HCT116 (cell line): ENCODE results near the gene RBM20. TPM values are rescaled to one million over a fixed set of nuclear protein-coding genes. Genes with fewer than 3 reads are reported as not detected.

Experiments used
- ATAC-seq: fragments of 200-7000 bp; cut with Tn5 transposase; 2 replicates; pipeline ENCODE4 v1.9.1; 2020; ENCODE audit warnings: mild to moderate bottlenecking, moderate library complexity
- BruUV-seq: library from RNA; stranded (reverse); fragments of 400-500 nt; replicated peaks from 2 replicates; lab custom pipeline; 2021; lab: Mats Ljungman, UMichigan
- CTCF ChIA-PET: fragments of 300-600 bp; sonication (Branson Sonifier 250); formaldehyde crosslinking; loops from one replicate; lab custom pipeline; 2021; ENCODE audit warnings: antibody characterized with exemption; lab: Charles Lee
- POLR2A ChIA-PET: fragments of 300-600, 350-600 bp; sonication (Branson Sonifier 250); formaldehyde crosslinking; loops from one replicate; lab custom pipeline; 2021; ENCODE audit warnings: antibody characterized with exemption; lab: Charles Lee
- RAD21 ChIA-PET, 2 experiments: fragments of 300-600 bp; sonication (Branson Sonifier 250); formaldehyde crosslinking; loops; one replicate each; lab custom pipeline; 2023; ENCODE audit warnings: low total read pairs in 2 of 2; ENCODE audit not compliant: uncharacterized antibody in 2 of 2, unreplicated experiment in 2 of 2, low non-redundant PET in 1 of 2; lab: Charles Lee
- DNase-seq: peaks from one replicate; pipeline ENCODE4 v3.0.0-alpha.2; 2010; ENCODE audit warnings: low read depth, low spot score
- H2AFZ ChIP-seq: fragments of 200-600 bp; shearing (Covaris generic), sonication (generic); 2 replicates; pipeline ENCODE4 v1.6.1; 2017; ENCODE audit warnings: low read depth, mixed run types, mixed read lengths, antibody characterized with exemption, low read length; ENCODE audit not compliant: poor library complexity, severe bottlenecking
- H3K27ac ChIP-seq: 2 replicates; pipeline ENCODE4 v1.5.1; 2012; ENCODE audit warnings: low read depth, low read length
- H3K27me3 ChIP-seq: fragments of 200-600 bp; sonication (generic); 2 replicates; pipeline ENCODE4 v1.6.1; 2016; ENCODE audit warnings: mixed run types, low read length, mixed read lengths; ENCODE audit not compliant: insufficient read depth
- H3K36me3 ChIP-seq, 2 experiments: fragments of 200-500 bp in 1 of 2; fragments of 200-600 bp in 1 of 2; sonication (Bioruptor generic) in 1 of 2; sonication (generic) in 1 of 2; 2 replicates each; pipeline versions ENCODE4 v1.5.1 to v1.6.1; 2014 to 2016; ENCODE audit warnings: low read length in 2 of 2, inconsistent platforms in 1 of 2, mixed read lengths in 1 of 2, mixed run types in 1 of 2; ENCODE audit not compliant: insufficient read depth in 2 of 2, control insufficient read depth in 1 of 2
- H3K4me1 ChIP-seq, 2 experiments: fragments of 200-600 bp in 1 of 2; sonication (generic) in 1 of 2; 2 replicates each; pipeline versions ENCODE4 v1.5.1 to v1.6.1; 2012 to 2017; ENCODE audit warnings: low read length in 2 of 2, inconsistent platforms in 1 of 2, mild to moderate bottlenecking in 1 of 2, mixed read lengths in 1 of 2, mixed run types in 1 of 2, moderate library complexity in 1 of 2; ENCODE audit not compliant: insufficient read depth in 2 of 2, control insufficient read depth in 1 of 2
- H3K4me2 ChIP-seq: fragments of 200-600 bp; sonication (generic); 2 replicates; pipeline ENCODE4 v1.6.1; 2017; ENCODE audit warnings: mixed run types, low read length, mixed read lengths
- H3K4me3 ChIP-seq, 2 experiments: fragments of 200-600 bp in 1 of 2; sonication (generic) in 1 of 2; replicated peaks in 1 of 2; 2 replicates each; pipeline ENCODE4 v1.5.1; 2011 to 2016; ENCODE audit warnings: low read length in 2 of 2, control low read depth in 1 of 2, low read depth in 1 of 2, mild to moderate bottlenecking in 1 of 2, mixed read lengths in 1 of 2, mixed run types in 1 of 2
- H3K79me2 ChIP-seq: fragments of 200-600 bp; sonication (generic); 2 replicates; pipeline ENCODE4 v1.6.1; 2017; ENCODE audit warnings: mild to moderate bottlenecking, mixed run types, low read length, moderate library complexity, mixed read lengths; ENCODE audit not compliant: insufficient read depth
- H3K9ac ChIP-seq: fragments of 200-600 bp; sonication (generic); 2 replicates; pipeline ENCODE4 v1.6.1; 2016; ENCODE audit warnings: low read length, mixed read lengths
- H3K9me2 ChIP-seq: fragments of 200-600 bp; sonication (generic), shearing (Covaris generic); 2 replicates; pipeline ENCODE4 v1.6.1; 2017; ENCODE audit warnings: mixed run types, mild to moderate bottlenecking, moderate library complexity; ENCODE audit not compliant: insufficient read depth
- H3K9me3 ChIP-seq, 2 experiments: fragments of 200-500 bp in 1 of 2; fragments of 200-600 bp in 1 of 2; sonication (Bioruptor generic) in 1 of 2; sonication (generic) in 1 of 2; 2 replicates each; pipeline ENCODE4 v1.6.1; 2014 to 2017; ENCODE audit warnings: low read length in 2 of 2, mixed read lengths in 2 of 2, inconsistent platforms in 1 of 2, low read depth in 1 of 2, mild to moderate bottlenecking in 1 of 2, mixed run types in 1 of 2, moderate library complexity in 1 of 2; ENCODE audit not compliant: control insufficient read depth in 1 of 2, insufficient read depth in 1 of 2
- H4K20me1 ChIP-seq: fragments of 200-600 bp; sonication (generic), shearing (Covaris generic); 2 replicates; pipeline ENCODE4 v1.6.1; 2017; ENCODE audit warnings: mixed run types, mild to moderate bottlenecking, moderate library complexity; ENCODE audit not compliant: insufficient read depth
- CBX3 ChIP-seq: IDR thresholded peaks from 2 replicates; pipeline ENCODE4 v1.6.1; 2012; ENCODE audit warnings: low read depth
- CEBPB ChIP-seq: IDR thresholded peaks from 2 replicates; pipeline ENCODE4 v1.6.1; 2012; ENCODE audit warnings: low read depth
- EGR1 ChIP-seq: IDR thresholded peaks from 2 replicates; pipeline ENCODE4 v1.6.1; 2012; ENCODE audit warnings: low read depth
- ELF1 ChIP-seq: IDR thresholded peaks from 2 replicates; pipeline ENCODE4 v1.6.1; 2012; ENCODE audit warnings: low read depth, borderline replicate concordance
- EZH2 ChIP-seq: fragments of 200-600 bp; sonication (generic); IDR thresholded peaks from 2 replicates; pipeline ENCODE4 v1.6.1; 2017; ENCODE audit warnings: antibody characterized with exemption, mixed run types
- EZH2phosphoT487 ChIP-seq: fragments of 200-600 bp; IDR thresholded peaks from 2 replicates; pipeline ENCODE4 v1.6.1; 2018; ENCODE audit warnings: antibody characterized with exemption, borderline replicate concordance
- FOSL1 ChIP-seq: IDR thresholded peaks from 2 replicates; pipeline ENCODE4 v1.6.1; 2012; ENCODE audit warnings: low read depth
- JUND ChIP-seq: IDR thresholded peaks from 2 replicates; pipeline ENCODE4 v1.6.1; 2012
- POLR2A ChIP-seq: IDR thresholded peaks from 2 replicates; pipeline ENCODE4 v1.7.0; 2011; ENCODE audit warnings: borderline replicate concordance; ENCODE audit not compliant: insufficient read depth, insufficient read length; ENCODE audit errors: extremely low read depth
- SP1 ChIP-seq: IDR thresholded peaks from 2 replicates; pipeline ENCODE4 v1.6.1; 2012; ENCODE audit warnings: low read depth
- SRF ChIP-seq: IDR thresholded peaks from 2 replicates; pipeline ENCODE4 v1.6.1; 2012; ENCODE audit warnings: low read depth
- TCF7L2 ChIP-seq: IDR thresholded peaks from 2 replicates; pipeline ENCODE4 v1.7.0; 2011; ENCODE audit warnings: borderline replicate concordance, inconsistent platforms; ENCODE audit not compliant: insufficient read depth, insufficient read length; ENCODE audit errors: extremely low read depth
- YY1 ChIP-seq: IDR thresholded peaks from 2 replicates; pipeline ENCODE4 v1.6.1; 2011; ENCODE audit warnings: low read length, low read depth, moderate library complexity, mild to moderate bottlenecking; ENCODE audit not compliant: insufficient replicate concordance; ENCODE audit errors: extremely low read depth
- ZFX ChIP-seq: fragments of 450-650 bp; IDR thresholded peaks from 2 replicates; pipeline ENCODE4 v1.6.1; 2017
- intact Hi-C: fragments of 100-400 bp; cut with micrococcal nuclease; formaldehyde crosslinking; loops from 2 replicates; pipeline ENCODE4 v1.10.0; 2022
- total RNA-seq: library from RNA; stranded (reverse); gene quantifications from one replicate; pipeline ENCODE4 v1.2.1, GENCODE V29; 2021; ENCODE audit not compliant: unreplicated experiment
- TF ChIP-seq, protein P1 (sequence below), 3 experiments: fragments of 200-600 bp in 1 of 3; sonication (generic) in 1 of 3; IDR thresholded peaks in 2 of 3; conservative IDR thresholded peaks in 1 of 3; 2 replicates each; pipeline ENCODE4 v1.5.1; 2012 to 2017; ENCODE audit warnings: low read depth in 2 of 3, low read length in 2 of 3, antibody characterized with exemption in 1 of 3, borderline replicate concordance in 1 of 3, control low read depth in 1 of 3, mild to moderate bottlenecking in 1 of 3, mixed read lengths in 1 of 3, mixed run types in 1 of 3, moderate library complexity in 1 of 3; ENCODE audit not compliant: insufficient read depth in 1 of 3
- TF ChIP-seq, protein P2 (sequence below): IDR thresholded peaks from 2 replicates; pipeline ENCODE4 v1.6.1; 2012
- TF ChIP-seq, protein P3 (sequence below): IDR thresholded peaks from 2 replicates; pipeline ENCODE4 v1.6.1; 2012

RBM20 gene
- total RNA-seq, 1 experiment from 2014 or later = 2.0 TPM

DNA sequence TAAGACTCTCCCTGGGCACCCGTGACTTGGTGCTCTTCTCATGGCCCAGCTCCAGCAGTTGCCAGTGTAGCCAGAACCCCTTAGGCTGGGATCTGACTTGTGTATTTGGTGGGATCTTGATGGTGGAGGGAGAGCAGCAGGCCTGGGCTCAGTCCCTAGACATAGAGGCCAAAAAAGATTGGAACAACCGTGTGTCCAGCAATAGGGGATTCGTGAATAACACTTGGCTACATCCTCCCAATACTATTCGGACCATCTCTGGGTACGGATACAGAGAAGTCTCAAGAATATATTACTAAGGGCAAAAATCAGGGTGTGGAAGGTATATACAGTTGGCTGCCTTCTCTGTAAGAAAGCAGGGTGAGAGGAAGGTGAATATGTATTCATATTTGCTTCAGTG lies 17.2 kb downstream of the RBM20 start:
- Histone ChIP-seq H3K79me2 (no peaks in the 10 kb centered on the region), H4K20me1 (no peaks in the 10 kb centered on the region), H3K9me2 (no peaks in the 10 kb centered on the region), H3K4me1 (peaks cover 16 to 23% of the 10 kb centered on the region in 2 experiments), H2AFZ (no peak overlapping the region), H3K4me2 (no peak overlapping the region), H3K9me3 (no peaks in the 10 kb centered on the region), H3K9ac (no peak overlapping the region), H3K27ac (no peak overlapping the region), H3K27me3 (no peaks in the 10 kb centered on the region), H3K4me3 (no peak overlapping the region), H3K36me3 (no peaks in the 10 kb centered on the region)
- POLR2A ChIA-PET = no interaction called here
- RAD21 ChIA-PET = no interaction called here
- DNase-seq = no peak
- no peak for ATAC-seq
- intact Hi-C loops = no loop called here
- TF ChIP-seq EZH2phosphoT487 (no peak), TCF7L2 (no peak), EGR1 (no peak), YY1 (no peak), ELF1 (no peak), SP1 (no peak), SRF (no peak), CBX3 (no peak), ZFX (no peak), CEBPB (no peak), JUND (no peak), FOSL1 (no peak), EZH2 (no peak), POLR2A (no peak)
- TF ChIP-seq, protein P1, sequence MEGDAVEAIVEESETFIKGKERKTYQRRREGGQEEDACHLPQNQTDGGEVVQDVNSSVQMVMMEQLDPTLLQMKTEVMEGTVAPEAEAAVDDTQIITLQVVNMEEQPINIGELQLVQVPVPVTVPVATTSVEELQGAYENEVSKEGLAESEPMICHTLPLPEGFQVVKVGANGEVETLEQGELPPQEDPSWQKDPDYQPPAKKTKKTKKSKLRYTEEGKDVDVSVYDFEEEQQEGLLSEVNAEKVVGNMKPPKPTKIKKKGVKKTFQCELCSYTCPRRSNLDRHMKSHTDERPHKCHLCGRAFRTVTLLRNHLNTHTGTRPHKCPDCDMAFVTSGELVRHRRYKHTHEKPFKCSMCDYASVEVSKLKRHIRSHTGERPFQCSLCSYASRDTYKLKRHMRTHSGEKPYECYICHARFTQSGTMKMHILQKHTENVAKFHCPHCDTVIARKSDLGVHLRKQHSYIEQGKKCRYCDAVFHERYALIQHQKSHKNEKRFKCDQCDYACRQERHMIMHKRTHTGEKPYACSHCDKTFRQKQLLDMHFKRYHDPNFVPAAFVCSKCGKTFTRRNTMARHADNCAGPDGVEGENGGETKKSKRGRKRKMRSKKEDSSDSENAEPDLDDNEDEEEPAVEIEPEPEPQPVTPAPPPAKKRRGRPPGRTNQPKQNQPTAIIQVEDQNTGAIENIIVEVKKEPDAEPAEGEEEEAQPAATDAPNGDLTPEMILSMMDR (IDR thresholded peaks at IDR 0.05 in 2 of 3, conservative IDR thresholded peaks at IDR 0.05 in 1 of 3; ENCODE audit: borderline replicate concordance in 1 of 3, insufficient read depth in 1 of 3, low read depth in 2 of 3, low read length in 2 of 3) = no peak
- TF ChIP-seq, protein P2, sequence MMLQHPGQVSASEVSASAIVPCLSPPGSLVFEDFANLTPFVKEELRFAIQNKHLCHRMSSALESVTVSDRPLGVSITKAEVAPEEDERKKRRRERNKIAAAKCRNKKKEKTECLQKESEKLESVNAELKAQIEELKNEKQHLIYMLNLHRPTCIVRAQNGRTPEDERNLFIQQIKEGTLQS = no peak
- TF ChIP-seq, protein P3, sequence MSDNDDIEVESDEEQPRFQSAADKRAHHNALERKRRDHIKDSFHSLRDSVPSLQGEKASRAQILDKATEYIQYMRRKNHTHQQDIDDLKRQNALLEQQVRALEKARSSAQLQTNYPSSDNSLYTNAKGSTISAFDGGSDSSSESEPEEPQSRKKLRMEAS = no peak
- BruUV-seq = no TSS peak
- CTCF ChIA-PET = interaction anchor here (2.9 kb wide), 1 partner anchor 11 kb away, joined by 12 read pairs; no protein-coding TSS in a partner anchor
